ENCODE results near the gene TMEM116. TPM values are rescaled to one million over a fixed set of nuclear protein-coding genes. Genes with fewer than 3 reads are reported as not detected.

TMEM116 gene
- total RNA-seq, 4 donors from 2014 or later, result 3.5 to 8.4 (median 7.5) TPM

GRCh38 chr12:111984820-111985219, 28.1 kb downstream of the TMEM116 start:
- DNase-seq (ENCODE audit: extremely low spot score), result no peak
- TF ChIP-seq POLR2AphosphoS5 (IDR thresholded peaks at IDR 0.05), result no peak
- TF ChIP-seq EP300 (IDR thresholded peaks at IDR 0.05), result no peak
- TF ChIP-seq POLR2A (IDR thresholded peaks at IDR 0.05; ENCODE audit: low read depth), result no peak
- no peak for TF ChIP-seq CTCF (IDR thresholded peaks at IDR 0.05)
- no peaks in the 10 kb centered on the region for H3K9me3 ChIP-seq
- H3K27me3 ChIP-seq, result no peaks in the 10 kb centered on the region
- WGBS, result 91% methylated on average over 2 of the region's 2 CpGs
- no peak overlapping the region for H3K4me3 ChIP-seq
- H3K27ac ChIP-seq (replicated peaks in 1 of 4), result no peak overlapping the region
- H3K36me3 ChIP-seq, result peaks cover 0 to 8% (median 0%) of the 10 kb centered on the region in 4 donors
- intact Hi-C loops (cut with DNase I), result no loop called here
- H3K4me1 ChIP-seq, result no peaks in the 10 kb centered on the region

GRCh38 chr12:111981987-111982386, 31.0 kb downstream of the TMEM116 start:
- 82% methylated on average over 2 of the region's 2 CpGs for WGBS
- intact Hi-C loops (cut with DNase I), result no loop called here
- no peak overlapping the region for H3K4me3 ChIP-seq

GRCh38 chr12:111980598-111980997, 32.4 kb downstream of the TMEM116 start:
- TF ChIP-seq POLR2A (IDR thresholded peaks at IDR 0.05; ENCODE audit: low read depth) (no peak), POLR2AphosphoS5 (IDR thresholded peaks at IDR 0.05) (no peak), EP300 (IDR thresholded peaks at IDR 0.05) (no peak), CTCF (IDR thresholded peaks at IDR 0.05) (no peak)
- H3K4me3 ChIP-seq, result no peak overlapping the region
- intact Hi-C loops (cut with DNase I), result no loop called here
- 94% methylated on average over 5 of the region's 5 CpGs for WGBS
- H3K27me3 ChIP-seq, result no peaks in the 10 kb centered on the region
- H3K9me3 ChIP-seq, result no peaks in the 10 kb centered on the region
- no peak for DNase-seq (ENCODE audit: extremely low spot score)
- H3K36me3 ChIP-seq, result no peaks in the 10 kb centered on the region
- no peak overlapping the region for H3K27ac ChIP-seq (replicated peaks in 1 of 4)
- no peaks in the 10 kb centered on the region for H3K4me1 ChIP-seq

More at GRCh38 chr12:111981987-111982386, 31.0 kb downstream of the TMEM116 start:
- Histone ChIP-seq H3K9me3 (no peaks in the 10 kb centered on the region), H3K27ac (replicated peaks in 1 of 4) (no peak overlapping the region), H3K27me3 (no peaks in the 10 kb centered on the region), H3K4me1 (no peaks in the 10 kb centered on the region), H3K36me3 (no peaks in the 10 kb centered on the region)
- TF ChIP-seq POLR2AphosphoS5 (IDR thresholded peaks at IDR 0.05) (no peak), POLR2A (IDR thresholded peaks at IDR 0.05; ENCODE audit: low read depth) (no peak), CTCF (IDR thresholded peaks at IDR 0.05) (no peak)
- no peak for DNase-seq (ENCODE audit: extremely low spot score)

GRCh38 chr12:111978545-111978944, 34.4 kb downstream of the TMEM116 start:
- no peaks in the 10 kb centered on the region for H3K9me3 ChIP-seq
- intact Hi-C loops (cut with DNase I), result no loop called here

GRCh38 chr12:111976860-111977259, 36.1 kb downstream of the TMEM116 start:
- Histone ChIP-seq H3K4me3 (no peak overlapping the region), H3K27ac (replicated peaks in 1 of 4) (no peak overlapping the region), H3K9me3 (no peaks in the 10 kb centered on the region), H3K36me3 (peaks cover 0 to 6% (median 2%) of the 10 kb centered on the region in 4 donors), H3K27me3 (no peaks in the 10 kb centered on the region), H3K4me1 (no peaks in the 10 kb centered on the region)
- TF ChIP-seq POLR2AphosphoS5 (IDR thresholded peaks at IDR 0.05) (no peak), CTCF (IDR thresholded peaks at IDR 0.05) (no peak), EP300 (IDR thresholded peaks at IDR 0.05) (no peak), POLR2A (IDR thresholded peaks at IDR 0.05; ENCODE audit: low read depth) (no peak)
- intact Hi-C loops (cut with DNase I), result no loop called here
- DNase-seq (ENCODE audit: extremely low spot score), result no peak

More at GRCh38 chr12:111978545-111978944, 34.4 kb downstream of the TMEM116 start:
- no peaks in the 10 kb centered on the region for H3K4me1 ChIP-seq
- H3K4me3 ChIP-seq, result no peak overlapping the region
- H3K36me3 ChIP-seq, result no peaks in the 10 kb centered on the region
- no peak for TF ChIP-seq EP300 (IDR thresholded peaks at IDR 0.05)
- no peak for TF ChIP-seq POLR2A (IDR thresholded peaks at IDR 0.05; ENCODE audit: low read depth)
- TF ChIP-seq POLR2AphosphoS5 (IDR thresholded peaks at IDR 0.05), result no peak
- DNase-seq (ENCODE audit: extremely low spot score), result no peak
- no peak overlapping the region for H3K27ac ChIP-seq (replicated peaks in 1 of 4)
- no peaks in the 10 kb centered on the region for H3K27me3 ChIP-seq
